ENCODE measurements around the gene FALEC.

GRCh38 chr1:150513351-150513791, 2.2 kb upstream of the FALEC start:
- TF ChIP-seq YY1 (IDR thresholded peaks at IDR 0.05; ENCODE audit: insufficient read depth, insufficient read length) = no peak
- TF ChIP-seq SUZ12 (IDR thresholded peaks at IDR 0.05; ENCODE audit: extremely low read depth, insufficient read depth, insufficient read length) = no peak
- TF ChIP-seq ZNF274 (IDR thresholded peaks at IDR 0.05; ENCODE audit: low read depth, low read length) = no peak
